ENCODE measurements around the gene MDFIC2.

Gene MDFIC2

GRCh38 chr3:70177881-70178645, 134.4 kb downstream of the MDFIC2 start:
- DNase-seq: no peak

- no peak for DNase-seq
Measured at GRCh38 chr3:70176224-70176623, 136.2 kb downstream of the MDFIC2 start.

DNA sequence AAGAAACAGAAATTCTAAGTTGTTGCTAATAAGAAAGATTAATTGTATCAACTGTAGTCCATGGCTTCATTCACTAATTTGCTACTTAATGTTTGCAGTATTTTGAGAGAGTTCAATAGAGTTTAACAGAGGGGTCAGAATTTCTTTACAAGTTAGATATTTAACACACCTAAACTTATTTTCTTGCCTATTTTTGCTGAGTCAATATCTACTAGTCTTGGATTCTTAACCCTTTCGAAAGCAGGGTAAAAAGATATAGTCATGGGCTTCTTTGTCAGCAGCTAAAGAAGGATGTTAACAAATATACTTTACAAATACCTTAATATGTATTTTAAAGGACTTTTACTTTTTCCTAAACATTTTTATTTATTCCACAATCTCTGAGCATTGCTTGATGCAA, 155.6 kb downstream of the MDFIC2 start:
- DNase-seq: no peak

DNA sequence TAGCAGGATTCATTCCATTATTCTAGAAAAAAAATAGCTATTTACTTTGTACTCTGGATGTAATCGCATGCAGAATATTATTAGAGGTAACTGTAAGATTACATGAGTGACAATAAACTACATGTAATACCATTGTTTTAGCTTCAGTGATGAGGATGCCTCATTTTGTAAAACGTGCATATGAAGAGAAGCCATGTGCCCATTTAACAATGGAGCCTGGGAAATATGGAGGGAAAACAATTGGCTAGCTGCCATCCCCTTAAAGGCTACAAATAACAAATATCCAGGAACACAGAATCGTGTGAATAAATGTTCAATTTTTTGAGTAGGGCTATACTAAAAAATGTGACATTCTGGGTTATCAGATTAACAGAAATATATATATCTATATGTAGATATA, 161.8 kb downstream of the MDFIC2 start:
- DNase-seq: no peak

DNA sequence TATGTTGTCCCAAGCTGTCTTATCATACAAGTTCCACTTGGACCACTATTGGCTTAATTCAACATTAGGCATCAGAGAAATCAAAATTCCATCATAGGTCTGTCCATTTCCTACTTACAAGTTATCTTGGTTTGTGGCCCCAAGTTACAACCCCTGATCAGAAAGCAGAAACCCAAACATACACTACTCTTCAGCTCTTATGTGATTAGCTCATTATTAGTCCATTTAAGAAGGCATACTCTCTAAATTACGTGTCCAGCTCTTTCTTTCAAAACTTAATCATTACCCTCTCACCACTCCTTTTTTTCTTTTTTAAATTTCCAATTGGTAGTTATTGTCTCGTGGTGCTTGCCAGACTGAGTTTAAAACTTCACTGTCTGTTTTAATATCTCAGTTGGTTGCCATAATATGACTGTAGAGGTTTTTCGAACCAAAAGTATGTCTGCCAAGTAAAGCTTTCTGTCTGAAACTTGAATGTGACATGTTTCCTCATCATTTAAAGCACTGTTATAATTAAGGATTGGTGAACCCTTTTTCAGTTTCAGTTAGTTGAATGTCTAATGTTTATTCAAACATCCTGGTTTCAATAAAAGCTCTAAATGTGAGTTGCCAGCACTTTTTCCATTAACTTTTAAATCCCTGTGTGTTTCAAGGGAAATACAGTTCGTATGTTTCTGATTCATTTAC, 162.6 kb downstream of the MDFIC2 start:
- DNase-seq: no peak
